ENCODE results near the gene TTI1.
A peak's percentile ranks its signal among the peaks of the same experiment; 100 is the strongest.
"Not testable (repeated sequence)": the region's sequence is repeated elsewhere in the genome, so short reads cannot be mapped to it uniquely, and the experiment has no call there.

TTI1 gene

GRCh38 chr20:37986873-37987601 lies 46.2 kb downstream of the TTI1 start:
- DNase-seq: peak; percentile 15

GRCh38 chr20:37986044-37986858 lies 47.0 kb downstream of the TTI1 start:
- DNase-seq: no peak

- no peak for DNase-seq
These were observed 49.1 kb downstream of the TTI1 start for GRCh38 chr20:37984018-37984785.

- no peak for DNase-seq
These were observed 50.0 kb downstream of the TTI1 start for GRCh38 chr20:37983286-37983685.

- no peak for DNase-seq
These were observed 51.7 kb downstream of the TTI1 start for GRCh38 chr20:37981568-37981967.

- no peak for DNase-seq
These were observed 52.4 kb downstream of the TTI1 start for GRCh38 chr20:37980876-37981275.

- no peak for DNase-seq
These were observed 52.9 kb downstream of the TTI1 start for GRCh38 chr20:37980383-37980782.

- DNase-seq: no peak
These were observed 54.0 kb downstream of the TTI1 start for GRCh38 chr20:37979021-37979985.

GRCh38 chr20:37977786-37978185 lies 55.5 kb downstream of the TTI1 start:
- DNase-seq: no peak

GRCh38 chr20:37977338-37977737 lies 55.9 kb downstream of the TTI1 start:
- no peak for DNase-seq

- no peak for DNase-seq
These were observed 56.4 kb downstream of the TTI1 start for GRCh38 chr20:37976887-37977286.

GRCh38 chr20:37973059-37973910 lies 60.0 kb downstream of the TTI1 start:
- no peak for DNase-seq

- DNase-seq: no peak
These were observed 60.8 kb downstream of the TTI1 start for GRCh38 chr20:37972256-37973058.

- DNase-seq: no peak
These were observed 61.6 kb downstream of the TTI1 start for GRCh38 chr20:37971561-37972127.

- DNase-seq: no peak
These were observed 62.4 kb downstream of the TTI1 start for GRCh38 chr20:37970856-37971245.

- no peak for DNase-seq
These were observed 63.1 kb downstream of the TTI1 start for GRCh38 chr20:37969949-37970855.

GRCh38 chr20:37968841-37969401 lies 64.3 kb downstream of the TTI1 start:
- no peak for DNase-seq

- not testable (repeated sequence) for DNase-seq
These were observed 69.8 kb downstream of the TTI1 start for GRCh38 chr20:37963483-37963882.
